ENCODE results near the gene SERP2. TPM values are rescaled to one million over a fixed set of nuclear protein-coding genes. Genes with fewer than 3 reads are reported as not detected.

Gene SERP2
- total and polyA plus RNA-seq, 2 of the 13 experiments (the other 11 are each of a cell fraction or from before 2014, with no cell fraction given), result not detected

GRCh38 chr13:44435142-44435918 lies 61.7 kb downstream of the SERP2 start (continued):
- TF ChIP-seq PAXIP1 (CRISPR knock-in tag; conservative IDR thresholded peaks at IDR 0.05) (peak; percentile 47), STAG1 (CRISPR knock-in tag; IDR thresholded peaks at IDR 0.05) (peak; percentile 18), ZMYM4 (CRISPR knock-in tag; IDR thresholded peaks at IDR 0.05) (peak; percentile 31; the same call in 1 of the 2 replicates), MEF2D (CRISPR knock-in tag; IDR thresholded peaks at IDR 0.05) (peak; percentile 100), RFXAP (CRISPR knock-in tag; IDR thresholded peaks at IDR 0.05; ENCODE audit: borderline replicate concordance) (peak; percentile 99), EEA1 (CRISPR knock-in tag; IDR thresholded peaks at IDR 0.05; ENCODE audit: borderline replicate concordance) (no peak), TCF12 (IDR thresholded peaks at IDR 0.05) (no peak), TCF12 (CRISPR knock-in tag; IDR thresholded peaks at IDR 0.05) (no peak), POLR2AphosphoS5 (IDR thresholded peaks at IDR 0.05; ENCODE audit: low read depth, low read length) (peak; percentile 77), JUN (CRISPR knock-in tag; IDR thresholded peaks at IDR 0.05) (no peak), ELF1 (CRISPR knock-in tag; IDR thresholded peaks at IDR 0.05) (peak; percentile 33; the same call in 1 of the 2 replicates), ZNF205 (CRISPR knock-in tag; IDR thresholded peaks at IDR 0.05) (no peak), CBX5 (CRISPR knock-in tag; IDR thresholded peaks at IDR 0.05; ENCODE audit: borderline replicate concordance) (no peak), RBM39 (IDR thresholded peaks at IDR 0.05; ENCODE audit: low read depth, low read length, poor library complexity, severe bottlenecking) (peak; percentile 45), MEIS1 (CRISPR knock-in tag; IDR thresholded peaks at IDR 0.05; ENCODE audit: borderline replicate concordance) (no peak), ZNF232 (CRISPR knock-in tag; IDR thresholded peaks at IDR 0.05; ENCODE audit: borderline replicate concordance) (no peak), SMYD3 (CRISPR knock-in tag; IDR thresholded peaks at IDR 0.05) (no peak), RFX5 (IDR thresholded peaks at IDR 0.05; ENCODE audit: low read depth, low read length) (peak; percentile 98)
- TF ChIP-seq, protein P1, sequence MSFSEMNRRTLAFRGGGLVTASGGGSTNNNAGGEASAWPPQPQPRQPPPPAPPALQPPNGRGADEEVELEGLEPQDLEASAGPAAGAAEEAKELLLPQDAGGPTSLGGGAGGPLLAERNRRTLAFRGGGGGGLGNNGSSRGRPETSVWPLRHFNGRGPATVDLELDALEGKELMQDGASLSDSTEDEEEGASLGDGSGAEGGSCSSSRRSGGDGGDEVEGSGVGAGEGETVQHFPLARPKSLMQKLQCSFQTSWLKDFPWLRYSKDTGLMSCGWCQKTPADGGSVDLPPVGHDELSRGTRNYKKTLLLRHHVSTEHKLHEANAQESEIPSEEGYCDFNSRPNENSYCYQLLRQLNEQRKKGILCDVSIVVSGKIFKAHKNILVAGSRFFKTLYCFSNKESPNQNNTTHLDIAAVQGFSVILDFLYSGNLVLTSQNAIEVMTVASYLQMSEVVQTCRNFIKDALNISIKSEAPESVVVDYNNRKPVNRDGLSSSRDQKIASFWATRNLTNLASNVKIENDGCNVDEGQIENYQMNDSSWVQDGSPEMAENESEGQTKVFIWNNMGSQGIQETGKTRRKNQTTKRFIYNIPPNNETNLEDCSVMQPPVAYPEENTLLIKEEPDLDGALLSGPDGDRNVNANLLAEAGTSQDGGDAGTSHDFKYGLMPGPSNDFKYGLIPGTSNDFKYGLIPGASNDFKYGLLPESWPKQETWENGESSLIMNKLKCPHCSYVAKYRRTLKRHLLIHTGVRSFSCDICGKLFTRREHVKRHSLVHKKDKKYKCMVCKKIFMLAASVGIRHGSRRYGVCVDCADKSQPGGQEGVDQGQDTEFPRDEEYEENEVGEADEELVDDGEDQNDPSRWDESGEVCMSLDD (CRISPR knock-in tag; IDR thresholded peaks at IDR 0.05; ENCODE audit: borderline replicate concordance), result no peak
- TF ChIP-seq, protein P2, sequence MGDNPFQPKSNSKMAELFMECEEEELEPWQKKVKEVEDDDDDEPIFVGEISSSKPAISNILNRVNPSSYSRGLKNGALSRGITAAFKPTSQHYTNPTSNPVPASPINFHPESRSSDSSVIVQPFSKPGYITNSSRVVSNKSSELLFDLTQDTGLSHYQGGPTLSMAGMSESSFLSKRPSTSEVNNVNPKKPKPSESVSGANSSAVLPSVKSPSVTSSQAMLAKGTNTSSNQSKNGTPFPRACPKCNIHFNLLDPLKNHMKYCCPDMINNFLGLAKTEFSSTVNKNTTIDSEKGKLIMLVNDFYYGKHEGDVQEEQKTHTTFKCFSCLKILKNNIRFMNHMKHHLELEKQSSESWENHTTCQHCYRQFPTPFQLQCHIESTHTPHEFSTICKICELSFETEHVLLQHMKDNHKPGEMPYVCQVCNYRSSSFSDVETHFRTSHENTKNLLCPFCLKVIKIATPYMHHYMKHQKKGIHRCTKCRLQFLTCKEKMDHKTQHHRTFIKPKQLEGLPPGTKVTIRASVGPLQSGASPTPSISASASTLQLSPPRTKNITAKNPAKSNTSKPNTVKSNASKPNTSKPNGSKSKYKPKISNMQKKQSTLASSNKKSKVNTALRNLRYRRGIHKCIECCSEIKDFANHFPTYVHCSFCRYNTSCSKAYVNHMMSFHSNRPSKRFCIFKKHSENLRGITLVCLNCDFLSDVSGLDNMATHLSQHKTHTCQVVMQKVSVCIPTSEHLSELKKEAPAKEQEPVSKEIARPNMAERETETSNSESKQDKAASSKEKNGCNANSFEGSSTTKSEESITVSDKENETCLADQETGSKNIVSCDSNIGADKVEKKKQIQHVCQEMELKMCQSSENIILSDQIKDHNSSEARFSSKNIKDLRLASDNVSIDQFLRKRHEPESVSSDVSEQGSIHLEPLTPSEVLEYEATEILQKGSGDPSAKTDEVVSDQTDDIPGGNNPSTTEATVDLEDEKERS (CRISPR knock-in tag; IDR thresholded peaks at IDR 0.05), result no peak

Measured in HepG2 (cell line).